Fibroblast of villous mesenchyme (primary cell): ENCODE results near the gene NSMCE1. TPM values are rescaled to one million over a fixed set of nuclear protein-coding genes. Genes with fewer than 3 reads are reported as not detected.

ENCODE experiments used
- DNase-seq: peaks from one replicate; pipeline ENCODE4 v3.0.0-alpha.2; 2010; ENCODE audit warnings: low read depth
- H3K4me3 ChIP-seq: 2 replicates; pipeline ENCODE4 v1.5.1; 2011; ENCODE audit warnings: low read depth, mild to moderate bottlenecking, low read length
- total RNA-seq: library from RNA; depleted of rRNA; stranded (reverse); fragments of >200 nt; gene quantifications from 2 replicates; pipeline ENCODE4 v1.2.3, GENCODE V29; 2012
- TF ChIP-seq, protein P1 (sequence below): IDR thresholded peaks from 2 replicates; pipeline ENCODE4 v1.5.1; 2012; ENCODE audit warnings: low read depth, mild to moderate bottlenecking, low read length; ENCODE audit not compliant: insufficient read depth

Gene NSMCE1
- total RNA-seq, 1 donor: 69.1 TPM

DNA sequence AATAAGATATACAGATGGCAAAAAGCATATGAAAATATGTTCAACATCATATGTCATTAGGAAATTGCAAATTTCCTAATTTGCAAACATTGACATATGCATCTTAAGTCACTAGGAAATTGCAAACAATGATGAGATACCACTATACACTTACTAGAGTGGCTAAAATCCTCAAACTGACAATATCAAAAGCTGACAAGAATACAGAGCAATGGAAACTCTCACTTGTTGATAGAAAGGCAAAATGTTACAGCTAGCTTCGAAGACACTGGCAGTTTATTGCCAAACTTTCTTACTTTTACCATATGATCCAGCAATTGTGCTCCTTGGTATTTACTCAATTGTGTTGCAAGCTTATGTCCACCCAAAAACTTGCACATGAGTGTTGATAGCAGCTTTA lies 40.2 kb upstream of the NSMCE1 start:
- H3K4me3 ChIP-seq: no peak overlapping the region
- TF ChIP-seq, protein P1, sequence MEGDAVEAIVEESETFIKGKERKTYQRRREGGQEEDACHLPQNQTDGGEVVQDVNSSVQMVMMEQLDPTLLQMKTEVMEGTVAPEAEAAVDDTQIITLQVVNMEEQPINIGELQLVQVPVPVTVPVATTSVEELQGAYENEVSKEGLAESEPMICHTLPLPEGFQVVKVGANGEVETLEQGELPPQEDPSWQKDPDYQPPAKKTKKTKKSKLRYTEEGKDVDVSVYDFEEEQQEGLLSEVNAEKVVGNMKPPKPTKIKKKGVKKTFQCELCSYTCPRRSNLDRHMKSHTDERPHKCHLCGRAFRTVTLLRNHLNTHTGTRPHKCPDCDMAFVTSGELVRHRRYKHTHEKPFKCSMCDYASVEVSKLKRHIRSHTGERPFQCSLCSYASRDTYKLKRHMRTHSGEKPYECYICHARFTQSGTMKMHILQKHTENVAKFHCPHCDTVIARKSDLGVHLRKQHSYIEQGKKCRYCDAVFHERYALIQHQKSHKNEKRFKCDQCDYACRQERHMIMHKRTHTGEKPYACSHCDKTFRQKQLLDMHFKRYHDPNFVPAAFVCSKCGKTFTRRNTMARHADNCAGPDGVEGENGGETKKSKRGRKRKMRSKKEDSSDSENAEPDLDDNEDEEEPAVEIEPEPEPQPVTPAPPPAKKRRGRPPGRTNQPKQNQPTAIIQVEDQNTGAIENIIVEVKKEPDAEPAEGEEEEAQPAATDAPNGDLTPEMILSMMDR: no peak
- DNase-seq: no peak

DNA sequence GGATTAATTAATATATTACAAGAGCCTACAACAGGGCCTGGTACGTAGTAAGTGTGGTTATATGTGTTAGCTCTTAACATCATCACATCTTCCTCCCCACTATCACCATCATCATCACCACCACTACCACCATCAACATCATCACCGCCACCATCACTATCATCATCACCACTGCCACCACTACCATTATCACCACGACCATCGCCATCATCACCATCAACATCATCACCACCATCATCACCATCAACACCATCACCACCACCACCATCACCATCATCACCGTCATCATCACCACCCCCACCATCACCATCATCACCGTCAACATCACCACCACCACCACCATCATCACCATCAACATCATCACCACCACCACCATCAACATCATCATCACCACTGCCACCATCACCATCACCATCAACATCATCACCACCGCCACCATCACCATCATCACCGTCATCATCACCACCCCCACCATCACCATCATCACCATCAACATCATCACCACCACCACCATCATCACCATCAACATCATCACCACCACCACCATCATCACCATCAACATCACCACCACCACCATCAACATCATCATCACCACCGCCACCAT lies 37.4 kb upstream of the NSMCE1 start:
- no peak for DNase-seq
- H3K4me3 ChIP-seq: no peak overlapping the region
- TF ChIP-seq, protein P1: no peak

GRCh38 chr16:27304881-27305745 lies 36.5 kb upstream of the NSMCE1 start:
- DNase-seq: peak; percentile 28
- TF ChIP-seq, protein P1: no peak
- H3K4me3 ChIP-seq: no peak overlapping the region

DNA sequence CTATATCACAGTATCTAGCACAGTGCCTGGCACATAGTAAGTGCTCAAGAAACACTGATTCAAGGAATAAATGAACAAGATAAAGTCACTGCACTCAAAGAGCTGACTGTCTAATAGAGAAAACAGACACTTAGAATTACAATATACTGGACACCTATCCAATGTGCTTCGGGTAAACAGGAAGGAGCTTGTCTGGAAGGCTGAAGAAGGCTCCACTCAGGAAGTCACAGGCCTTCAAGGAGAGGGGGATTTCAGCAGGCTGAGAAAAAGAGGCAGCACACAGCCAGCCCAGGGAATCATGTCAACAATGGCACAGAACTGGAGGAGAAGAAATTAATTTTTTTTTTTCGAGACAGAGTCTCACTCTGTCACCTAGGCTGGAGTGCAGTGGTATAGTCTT lies 35.5 kb upstream of the NSMCE1 start:
- TF ChIP-seq, protein P1: no peak
- no peak for DNase-seq
- no peak overlapping the region for H3K4me3 ChIP-seq

GRCh38 chr16:27303256-27304100 lies 34.9 kb upstream of the NSMCE1 start:
- TF ChIP-seq, protein P1: no peak
- DNase-seq: no peak

DNA sequence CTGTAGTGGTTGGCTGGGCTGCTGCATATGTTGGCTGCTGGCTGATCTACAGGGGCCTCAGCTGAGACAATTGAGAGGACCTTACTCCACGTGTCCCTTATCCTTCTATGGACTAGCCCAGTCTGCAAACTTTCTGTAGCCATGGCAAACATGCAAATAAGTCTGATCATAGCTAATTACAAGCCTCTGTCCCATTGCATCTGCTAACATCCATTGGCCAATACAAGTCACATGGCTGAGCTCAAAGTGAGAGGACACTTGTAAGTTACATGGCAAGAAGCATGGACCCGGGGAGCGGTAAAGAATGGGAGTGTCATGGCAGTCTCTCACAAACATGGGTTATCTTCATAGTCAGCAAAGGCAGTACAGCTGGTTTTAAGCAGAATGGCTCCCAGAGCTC lies 33.6 kb upstream of the NSMCE1 start:
- TF ChIP-seq, protein P1: no peak
- no peak for DNase-seq
- no peak overlapping the region for H3K4me3 ChIP-seq

More at GRCh38 chr16:27303256-27304100, 34.9 kb upstream of the NSMCE1 start:
- H3K4me3 ChIP-seq: no peak overlapping the region
